WTC11 (cell line): ENCODE data around the gene GBF1. TPM values are rescaled to one million over a fixed set of nuclear protein-coding genes. Genes with fewer than 3 reads are reported as not detected.

Experiments
- ATAC-seq: fragments of 200-7000 bp; cut with Tn5 transposase; 2 replicates; pipeline ENCODE4 v1.10.0; 2021; ENCODE audit warnings: mild to moderate bottlenecking, moderate library complexity
- CTCF ChIA-PET: fragments of 300-600 bp; sonication (Branson Sonifier 250); formaldehyde crosslinking; loops from one replicate; lab custom pipeline; 2021; ENCODE audit warnings: antibody characterized with exemption; lab: Charles Lee
- POLR2A ChIA-PET: fragments of 350-600 bp; sonication (Branson Sonifier 250); formaldehyde crosslinking; loops from one replicate; lab custom pipeline; 2021; ENCODE audit warnings: antibody characterized with exemption; lab: Charles Lee
- DNase-seq: peaks from one replicate; pipeline ENCODE4 v3.0.0; 2021; ENCODE audit warnings: low spot score
- H3K27ac Mint-ChIP-seq: 2 replicates; pipeline ENCODE4 v1.8.0; 2021; ENCODE audit warnings: mixed read lengths
- H3K27me3 Mint-ChIP-seq: 2 replicates; pipeline ENCODE4 v1.8.0; 2021; ENCODE audit warnings: low read depth, mild to moderate bottlenecking, moderate library complexity, mixed read lengths
- H3K36me3 Mint-ChIP-seq: 2 replicates; pipeline ENCODE4 v1.8.0; 2021; ENCODE audit warnings: mixed read lengths
- H3K4me1 Mint-ChIP-seq: 2 replicates; pipeline ENCODE4 v1.8.0; 2022; ENCODE audit warnings: mixed read lengths
- H3K4me3 Mint-ChIP-seq: 2 replicates; pipeline ENCODE4 v1.8.0; 2021; ENCODE audit warnings: mild to moderate bottlenecking, moderate library complexity, mixed read lengths
- H3K9me3 Mint-ChIP-seq: 2 replicates; pipeline ENCODE4 v1.8.0; 2021; ENCODE audit warnings: mixed read lengths
- ATF1 ChIP-seq: sonication (generic); formaldehyde crosslinking; IDR thresholded peaks from 2 replicates; pipeline ENCODE4 v1.8.1; 2023; ENCODE audit warnings: mild to moderate bottlenecking, moderate library complexity, missing genetic modification reagents
- ELF4 ChIP-seq: sonication (generic); formaldehyde crosslinking; IDR thresholded peaks from 2 replicates; pipeline ENCODE4 v1.8.1; 2022; ENCODE audit warnings: low read depth, mild to moderate bottlenecking, moderate library complexity, missing genetic modification reagents
- GTF2I ChIP-seq: fragments of 250-450 bp; sonication (Bioruptor Pico); conservative IDR thresholded peaks from 2 replicates; pipeline ENCODE4 v1.4.0; 2021; ENCODE audit warnings: mild to moderate bottlenecking
- HMGXB4 ChIP-seq: sonication (generic); formaldehyde crosslinking; IDR thresholded peaks from 2 replicates; pipeline ENCODE4 v1.8.1; 2023; ENCODE audit warnings: mild to moderate bottlenecking, moderate library complexity, missing genetic modification reagents
- MXD4 ChIP-seq: fragments of 250-450 bp; sonication (Bioruptor Pico); IDR thresholded peaks from 2 replicates; pipeline ENCODE4 v1.8.0; 2021; ENCODE audit warnings: mild to moderate bottlenecking, moderate library complexity, borderline replicate concordance
- NFE2L1 ChIP-seq: sonication (generic); formaldehyde crosslinking; IDR thresholded peaks from 2 replicates; pipeline ENCODE4 v1.8.1; 2023; ENCODE audit warnings: missing genetic modification reagents
- NFYB ChIP-seq: sonication (generic); formaldehyde crosslinking; conservative IDR thresholded peaks from 2 replicates; pipeline ENCODE4 v1.8.0; 2022; ENCODE audit warnings: low read depth, missing genetic modification reagents
- OVOL2 ChIP-seq: fragments of 250-450 bp; sonication (Bioruptor Pico); IDR thresholded peaks from 2 replicates; pipeline ENCODE4 v1.9.0; 2021; ENCODE audit warnings: mild to moderate bottlenecking, borderline replicate concordance
- PRDM15 ChIP-seq: sonication (generic); formaldehyde crosslinking; IDR thresholded peaks from 2 replicates; pipeline ENCODE4 v1.8.0; 2022; ENCODE audit warnings: missing genetic modification reagents
- SOX15 ChIP-seq: fragments of 250-450 bp; sonication (Bioruptor Pico); IDR thresholded peaks from 2 replicates; pipeline ENCODE4 v1.9.0; 2021; ENCODE audit warnings: mild to moderate bottlenecking
- total RNA-seq: library from RNA; stranded (reverse); gene quantifications from 3 replicates; pipeline ENCODE4 v1.2.3, GENCODE V29; 2021
- TF ChIP-seq, protein P1 (sequence below): sonication (generic); formaldehyde crosslinking; IDR thresholded peaks from 2 replicates; pipeline ENCODE4 v1.8.0; 2023; ENCODE audit warnings: mild to moderate bottlenecking, missing genetic modification reagents
- TF ChIP-seq, protein P2 (sequence below): fragments of 250-450 bp; sonication (Bioruptor Pico); IDR thresholded peaks from 2 replicates; pipeline ENCODE4 v2.1.2; 2022; ENCODE audit warnings: mild to moderate bottlenecking, moderate library complexity
- TF ChIP-seq, protein P3 (sequence below): sonication (generic); formaldehyde crosslinking; IDR thresholded peaks from 2 replicates; pipeline ENCODE4 v1.8.1; 2023; ENCODE audit warnings: mild to moderate bottlenecking, missing genetic modification reagents, moderate library complexity
- TF ChIP-seq, protein P4 (sequence below): sonication (generic); formaldehyde crosslinking; IDR thresholded peaks from 2 replicates; pipeline ENCODE4 v1.8.1; 2022; ENCODE audit warnings: mild to moderate bottlenecking, moderate library complexity, missing genetic modification reagents
- TF ChIP-seq, protein P5 (sequence below): sonication (generic); formaldehyde crosslinking; IDR thresholded peaks from 2 replicates; pipeline ENCODE4 v1.8.0; 2022; ENCODE audit warnings: mild to moderate bottlenecking, missing genetic modification reagents

The GBF1 gene
- total RNA-seq, 1 experiment from 2014 or later, result 32.4 TPM

DNA sequence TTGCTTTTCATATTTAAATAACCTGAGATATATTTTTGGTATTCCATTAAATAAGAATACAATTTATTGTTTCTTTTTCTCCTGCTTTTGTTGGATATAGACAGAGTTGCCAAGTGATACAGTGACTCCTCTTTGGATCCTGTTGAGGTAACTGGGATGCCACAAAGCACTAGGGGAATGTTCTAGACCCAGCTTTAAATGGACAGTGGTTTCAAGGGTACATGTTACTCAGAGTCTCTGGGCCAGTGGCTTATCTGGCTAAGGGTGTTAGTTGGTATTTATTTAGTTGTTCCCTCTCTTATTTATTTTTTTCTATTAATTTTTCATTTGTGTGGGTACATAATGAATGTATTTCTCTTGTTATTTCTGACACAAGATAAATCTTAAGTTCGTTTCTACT, 9.1 kb downstream of the GBF1 start:
- ChIA-PET POLR2A (interaction anchor here (0.5 kb wide), 1 partner anchor 219 kb away, joined by 3 read pairs; no protein-coding TSS in a partner anchor), CTCF (interaction anchor here (3.5 kb wide), 1 partner anchor 24 kb away, joined by 22 read pairs; no protein-coding TSS in a partner anchor)
- ATAC-seq (no peak), DNase-seq (no peak)
- H3K27ac Mint-ChIP-seq, result no peak overlapping the region
- no peak for TF ChIP-seq ATF1 (CRISPR knock-in tag)
- no peak overlapping the region for H3K4me3 Mint-ChIP-seq
- no peaks in the 10 kb centered on the region for H3K27me3 Mint-ChIP-seq
- no peaks in the 10 kb centered on the region for H3K9me3 Mint-ChIP-seq
- no peaks in the 10 kb centered on the region for H3K4me1 Mint-ChIP-seq
- peaks cover 2% of the 10 kb centered on the region; the same call in 1 of the 2 replicates for H3K36me3 Mint-ChIP-seq

GRCh38 chr10:102255404-102255803, 10.1 kb downstream of the GBF1 start:
- TF ChIP-seq, protein P1, sequence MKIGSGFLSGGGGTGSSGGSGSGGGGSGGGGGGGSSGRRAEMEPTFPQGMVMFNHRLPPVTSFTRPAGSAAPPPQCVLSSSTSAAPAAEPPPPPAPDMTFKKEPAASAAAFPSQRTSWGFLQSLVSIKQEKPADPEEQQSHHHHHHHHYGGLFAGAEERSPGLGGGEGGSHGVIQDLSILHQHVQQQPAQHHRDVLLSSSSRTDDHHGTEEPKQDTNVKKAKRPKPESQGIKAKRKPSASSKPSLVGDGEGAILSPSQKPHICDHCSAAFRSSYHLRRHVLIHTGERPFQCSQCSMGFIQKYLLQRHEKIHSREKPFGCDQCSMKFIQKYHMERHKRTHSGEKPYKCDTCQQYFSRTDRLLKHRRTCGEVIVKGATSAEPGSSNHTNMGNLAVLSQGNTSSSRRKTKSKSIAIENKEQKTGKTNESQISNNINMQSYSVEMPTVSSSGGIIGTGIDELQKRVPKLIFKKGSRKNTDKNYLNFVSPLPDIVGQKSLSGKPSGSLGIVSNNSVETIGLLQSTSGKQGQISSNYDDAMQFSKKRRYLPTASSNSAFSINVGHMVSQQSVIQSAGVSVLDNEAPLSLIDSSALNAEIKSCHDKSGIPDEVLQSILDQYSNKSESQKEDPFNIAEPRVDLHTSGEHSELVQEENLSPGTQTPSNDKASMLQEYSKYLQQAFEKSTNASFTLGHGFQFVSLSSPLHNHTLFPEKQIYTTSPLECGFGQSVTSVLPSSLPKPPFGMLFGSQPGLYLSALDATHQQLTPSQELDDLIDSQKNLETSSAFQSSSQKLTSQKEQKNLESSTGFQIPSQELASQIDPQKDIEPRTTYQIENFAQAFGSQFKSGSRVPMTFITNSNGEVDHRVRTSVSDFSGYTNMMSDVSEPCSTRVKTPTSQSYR, result no peak
- TF ChIP-seq MXD4 (no peak), GTF2I (CRISPR knock-in tag) (no peak), NFE2L1 (CRISPR knock-in tag) (no peak), NFYB (CRISPR knock-in tag) (no peak), SOX15 (CRISPR knock-in tag) (no peak), OVOL2 (CRISPR knock-in tag) (no peak), PRDM15 (CRISPR knock-in tag) (no peak), ELF4 (no peak)
- TF ChIP-seq, protein P2, sequence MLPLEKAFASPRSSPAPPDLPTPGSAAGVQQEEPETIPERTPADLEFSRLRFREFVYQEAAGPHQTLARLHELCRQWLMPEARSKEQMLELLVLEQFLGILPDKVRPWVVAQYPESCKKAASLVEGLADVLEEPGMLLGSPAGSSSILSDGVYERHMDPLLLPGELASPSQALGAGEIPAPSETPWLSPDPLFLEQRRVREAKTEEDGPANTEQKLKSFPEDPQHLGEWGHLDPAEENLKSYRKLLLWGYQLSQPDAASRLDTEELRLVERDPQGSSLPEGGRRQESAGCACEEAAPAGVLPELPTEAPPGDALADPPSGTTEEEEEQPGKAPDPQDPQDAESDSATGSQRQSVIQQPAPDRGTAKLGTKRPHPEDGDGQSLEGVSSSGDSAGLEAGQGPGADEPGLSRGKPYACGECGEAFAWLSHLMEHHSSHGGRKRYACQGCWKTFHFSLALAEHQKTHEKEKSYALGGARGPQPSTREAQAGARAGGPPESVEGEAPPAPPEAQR, result no peak
- TF ChIP-seq, protein P3, sequence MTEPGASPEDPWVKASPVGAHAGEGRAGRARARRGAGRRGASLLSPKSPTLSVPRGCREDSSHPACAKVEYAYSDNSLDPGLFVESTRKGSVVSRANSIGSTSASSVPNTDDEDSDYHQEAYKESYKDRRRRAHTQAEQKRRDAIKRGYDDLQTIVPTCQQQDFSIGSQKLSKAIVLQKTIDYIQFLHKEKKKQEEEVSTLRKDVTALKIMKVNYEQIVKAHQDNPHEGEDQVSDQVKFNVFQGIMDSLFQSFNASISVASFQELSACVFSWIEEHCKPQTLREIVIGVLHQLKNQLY, result no peak
- TF ChIP-seq, protein P4, sequence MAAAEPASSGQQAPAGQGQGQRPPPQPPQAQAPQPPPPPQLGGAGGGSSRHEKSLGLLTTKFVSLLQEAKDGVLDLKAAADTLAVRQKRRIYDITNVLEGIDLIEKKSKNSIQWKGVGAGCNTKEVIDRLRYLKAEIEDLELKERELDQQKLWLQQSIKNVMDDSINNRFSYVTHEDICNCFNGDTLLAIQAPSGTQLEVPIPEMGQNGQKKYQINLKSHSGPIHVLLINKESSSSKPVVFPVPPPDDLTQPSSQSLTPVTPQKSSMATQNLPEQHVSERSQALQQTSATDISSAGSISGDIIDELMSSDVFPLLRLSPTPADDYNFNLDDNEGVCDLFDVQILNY (CRISPR knock-in tag), result no peak
- Mint-ChIP-seq H3K27ac (no peak overlapping the region), H3K4me3 (no peak overlapping the region), H3K4me1 (no peaks in the 10 kb centered on the region), H3K36me3 (peaks cover 7% of the 10 kb centered on the region; the same call in 1 of the 2 replicates), H3K27me3 (no peaks in the 10 kb centered on the region), H3K9me3 (no peaks in the 10 kb centered on the region)
- no peak for DNase-seq
- ChIA-PET POLR2A (no interaction called here), CTCF (no interaction called here)
- ATAC-seq, result no peak

GRCh38 chr10:102261196-102261595, 15.9 kb downstream of the GBF1 start:
- CTCF ChIA-PET, result interaction anchor here (1.2 to 3.4 kb wide), 3 partner anchors 30 to 322 kb away, joined by 3 to 8 read pairs (median 4); no protein-coding TSS in a partner anchor
- POLR2A ChIA-PET, result no interaction called here
- Mint-ChIP-seq H3K27me3 (no peaks in the 10 kb centered on the region), H3K27ac (no peak overlapping the region)
- TF ChIP-seq HMGXB4 (CRISPR knock-in tag) (no peak), PRDM15 (CRISPR knock-in tag) (no peak)
- TF ChIP-seq, protein P5, sequence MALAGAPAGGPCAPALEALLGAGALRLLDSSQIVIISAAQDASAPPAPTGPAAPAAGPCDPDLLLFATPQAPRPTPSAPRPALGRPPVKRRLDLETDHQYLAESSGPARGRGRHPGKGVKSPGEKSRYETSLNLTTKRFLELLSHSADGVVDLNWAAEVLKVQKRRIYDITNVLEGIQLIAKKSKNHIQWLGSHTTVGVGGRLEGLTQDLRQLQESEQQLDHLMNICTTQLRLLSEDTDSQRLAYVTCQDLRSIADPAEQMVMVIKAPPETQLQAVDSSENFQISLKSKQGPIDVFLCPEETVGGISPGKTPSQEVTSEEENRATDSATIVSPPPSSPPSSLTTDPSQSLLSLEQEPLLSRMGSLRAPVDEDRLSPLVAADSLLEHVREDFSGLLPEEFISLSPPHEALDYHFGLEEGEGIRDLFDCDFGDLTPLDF (CRISPR knock-in tag), result no peak
- TF ChIP-seq, all 79 proteins: peak for 0
- H3K4me1 Mint-ChIP-seq, result peaks cover 4% of the 10 kb centered on the region; the same call in 1 of the 2 replicates
- no peaks in the 10 kb centered on the region for H3K9me3 Mint-ChIP-seq
- peaks cover 7% of the 10 kb centered on the region; the same call in 1 of the 2 replicates for H3K36me3 Mint-ChIP-seq
- H3K4me3 Mint-ChIP-seq, result no peak overlapping the region
- no peak for DNase-seq
- ATAC-seq, result no peak
